ENCODE data around the gene CIAO1. TPM values are rescaled to one million over a fixed set of nuclear protein-coding genes. Genes with fewer than 3 reads are reported as not detected.

Gene CIAO1
- total RNA-seq, 1 donor from 2014 or later: 55.9 TPM

GRCh38 chr2:96260387-96261260 is 5.4 kb upstream of the CIAO1 start:
- Mint-ChIP-seq H3K36me3 (peaks cover 2% of the 10 kb centered on the region), H3K4me3 (peak overlapping the region; percentile 6), H3K27me3 (ENCODE audit: insufficient read depth, low read depth) (no peaks in the 10 kb centered on the region), H3K4me1 (peaks cover 28% of the 10 kb centered on the region), H3K27ac (peak overlapping the region; percentile 16), H3K9me3 (no peaks in the 10 kb centered on the region)
- H3K4me3 ChIP-seq: no peak overlapping the region
- peaks cover 7% of the 10 kb centered on the region for H3F3A ChIP-seq (ENCODE audit: low read depth)
- H3K9ac ChIP-seq: no peak overlapping the region
- no peaks in the 10 kb centered on the region for H3K9me3 ChIP-seq (ENCODE audit: low read depth)
- H3K27me3 ChIP-seq: no peaks in the 10 kb centered on the region
- no peak overlapping the region for H3K4me2 ChIP-seq
- peaks cover 26% of the 10 kb centered on the region for H3K79me2 ChIP-seq (ENCODE audit: low read depth)
- H2AFZ ChIP-seq (replicated peaks): no peak overlapping the region
- H3K4me1 ChIP-seq: no peaks in the 10 kb centered on the region
- no peaks in the 10 kb centered on the region for H3K36me3 ChIP-seq
- no peak overlapping the region for H3K27ac ChIP-seq
- H4K20me1 ChIP-seq (ENCODE audit: low read depth): peaks cover 28% of the 10 kb centered on the region
- TF ChIP-seq CTCF (IDR thresholded peaks at IDR 0.05) (peak; percentile 52), EZH2phosphoT487 (IDR thresholded peaks at IDR 0.05) (no peak)
- DNase-seq (ENCODE audit: low spot score): peak; percentile 70

DNA sequence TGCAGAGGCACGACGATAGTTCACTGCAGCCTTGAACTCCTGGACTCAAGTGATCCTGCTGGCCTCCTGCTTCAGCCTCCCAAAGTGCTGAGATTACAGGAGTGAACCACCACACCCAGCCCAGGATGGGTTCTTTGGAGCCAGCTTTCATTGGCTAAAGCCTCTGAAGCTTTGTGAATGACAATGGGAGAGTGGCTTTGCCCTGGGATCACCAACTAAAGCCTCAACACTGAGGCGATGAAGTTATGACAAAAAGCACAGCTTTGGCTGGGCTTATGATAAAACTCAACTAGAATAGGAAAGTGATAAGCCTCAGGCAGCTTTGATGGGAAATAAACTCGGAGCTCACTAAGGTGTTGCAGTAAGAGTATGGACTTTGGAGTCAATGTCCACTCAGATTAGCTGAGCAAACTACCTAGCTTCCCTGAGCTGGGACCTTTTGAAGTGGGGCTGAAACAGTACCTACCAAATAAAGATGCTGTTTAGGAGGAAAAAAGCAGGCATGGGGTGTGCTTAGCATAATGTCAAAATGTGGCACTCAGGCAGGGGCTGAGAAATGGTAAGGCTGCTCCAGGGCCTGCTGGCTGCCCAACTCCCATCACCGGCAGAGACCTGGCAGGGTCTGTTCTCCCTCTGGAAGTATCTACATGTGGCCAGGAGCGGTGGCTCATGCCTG is 4.6 kb upstream of the CIAO1 start:
- H3K27ac Mint-ChIP-seq: no peak overlapping the region

DNA sequence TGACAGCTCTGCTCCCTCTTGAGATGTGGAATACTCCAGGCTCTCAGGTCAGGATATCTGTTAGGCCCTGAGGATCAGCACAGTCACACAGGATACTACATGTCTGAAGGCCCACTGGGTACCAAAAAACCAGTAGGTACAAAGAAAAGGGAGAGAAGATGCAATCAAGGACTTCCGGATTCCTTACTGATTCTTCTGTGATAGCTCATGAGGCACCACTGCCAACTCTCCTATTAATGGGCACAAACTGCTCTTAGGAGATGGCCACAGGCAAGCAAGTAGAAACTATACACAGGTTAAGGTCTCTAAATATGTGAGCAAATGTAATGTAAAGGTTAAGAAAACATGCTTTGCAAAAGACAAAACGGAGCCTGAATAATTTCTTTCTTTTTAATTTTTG is 3.7 kb upstream of the CIAO1 start:
- Histone ChIP-seq H3K27ac (no peak overlapping the region), H3K27me3 (no peaks in the 10 kb centered on the region), H3K4me2 (no peak overlapping the region), H3K9me3 (ENCODE audit: low read depth) (no peaks in the 10 kb centered on the region), H3F3A (ENCODE audit: low read depth) (peaks cover 15% of the 10 kb centered on the region), H3K36me3 (no peaks in the 10 kb centered on the region), H3K4me1 (peaks cover 6% of the 10 kb centered on the region), H3K4me3 (no peak overlapping the region), H4K20me1 (ENCODE audit: low read depth) (peaks cover 36% of the 10 kb centered on the region), H3K9ac (no peak overlapping the region), H3K79me2 (ENCODE audit: low read depth) (peaks cover 38% of the 10 kb centered on the region), H2AFZ (replicated peaks) (no peak overlapping the region)
- Mint-ChIP-seq H3K4me1 (peaks cover 32% of the 10 kb centered on the region), H3K36me3 (peaks cover 2% of the 10 kb centered on the region), H3K27me3 (ENCODE audit: insufficient read depth, low read depth) (peaks cover 2% of the 10 kb centered on the region), H3K27ac (no peak overlapping the region), H3K9me3 (no peaks in the 10 kb centered on the region), H3K4me3 (no peak overlapping the region)
- no peak for DNase-seq (ENCODE audit: low spot score)
- TF ChIP-seq CTCF (IDR thresholded peaks at IDR 0.05): no peak
- TF ChIP-seq EZH2phosphoT487 (IDR thresholded peaks at IDR 0.05): no peak
- TF ChIP-seq EZH2 (IDR thresholded peaks at IDR 0.05): no peak

More for the DNA sequence above, 4.6 kb upstream of the CIAO1 start:
- no peak for TF ChIP-seq EZH2 (IDR thresholded peaks at IDR 0.05)
- no peak for TF ChIP-seq EZH2phosphoT487 (IDR thresholded peaks at IDR 0.05)
- H3K36me3 ChIP-seq: no peaks in the 10 kb centered on the region
- no peak overlapping the region for H3K27ac ChIP-seq
- H3K27me3 ChIP-seq: no peaks in the 10 kb centered on the region
- H2AFZ ChIP-seq (replicated peaks): no peak overlapping the region
- no peaks in the 10 kb centered on the region for H3K9me3 ChIP-seq (ENCODE audit: low read depth)
- H3K4me2 ChIP-seq: no peak overlapping the region
- peaks cover 29% of the 10 kb centered on the region for H3K4me1 Mint-ChIP-seq
- peaks cover under 1% of the 10 kb centered on the region for H3K27me3 Mint-ChIP-seq (ENCODE audit: insufficient read depth, low read depth)
- H3K79me2 ChIP-seq (ENCODE audit: low read depth): peaks cover 30% of the 10 kb centered on the region
- peaks cover 13% of the 10 kb centered on the region for H3F3A ChIP-seq (ENCODE audit: low read depth)
- no peaks in the 10 kb centered on the region for H3K4me1 ChIP-seq
- H3K9me3 Mint-ChIP-seq: no peaks in the 10 kb centered on the region
- no peak overlapping the region for H3K4me3 ChIP-seq
- peaks cover 4% of the 10 kb centered on the region for H3K36me3 Mint-ChIP-seq
- H4K20me1 ChIP-seq (ENCODE audit: low read depth): peaks cover 28% of the 10 kb centered on the region
- no peak for DNase-seq (ENCODE audit: low spot score)
- peak overlapping the region; percentile 23 for H3K9ac ChIP-seq
- H3K4me3 Mint-ChIP-seq: no peak overlapping the region
